Loucy (cell line): ENCODE measurements around the gene KCND1.

Source experiments
- H2AFZ ChIP-seq: fragments of 200-600 bp; sonication (generic); 2 replicates; pipeline ENCODE4 v1.6.0; 2016; ENCODE audit warnings: antibody characterized with exemption, mild to moderate bottlenecking, low read length, moderate library complexity
- H3F3A ChIP-seq: fragments of 200-600 bp; 2 replicates; pipeline ENCODE4 v1.6.0; 2016; ENCODE audit warnings: antibody characterized with exemption, low read depth, mild to moderate bottlenecking
- H3K27me3 ChIP-seq: fragments of 200-600 bp; sonication (generic); 2 replicates; pipeline ENCODE4 v1.6.1; 2014; ENCODE audit warnings: low read length, mild to moderate bottlenecking; ENCODE audit not compliant: insufficient read depth, poor library complexity, severe bottlenecking
- H3K36me3 ChIP-seq: fragments of 200-600 bp; sonication (generic); 2 replicates; pipeline ENCODE4 v1.6.1; 2016; ENCODE audit warnings: low read length; ENCODE audit not compliant: insufficient read depth
- H3K4me1 ChIP-seq: fragments of 200-600 bp; sonication (generic); 2 replicates; pipeline ENCODE4 v1.5.1; 2014; ENCODE audit warnings: low read length, mild to moderate bottlenecking; ENCODE audit not compliant: insufficient read depth, poor library complexity, severe bottlenecking
- H3K4me2 ChIP-seq: fragments of 200-600 bp; sonication (generic); 2 replicates; pipeline ENCODE4 v1.6.0; 2014; ENCODE audit warnings: antibody characterized with exemption, low read length, low read depth, mild to moderate bottlenecking; ENCODE audit not compliant: poor library complexity, severe bottlenecking
- H3K4me3 ChIP-seq: fragments of 200-600 bp; sonication (generic); 2 replicates; pipeline ENCODE4 v1.5.1; 2014; ENCODE audit warnings: low read length, mild to moderate bottlenecking, mixed read lengths; ENCODE audit not compliant: poor library complexity, severe bottlenecking
- H3K79me2 ChIP-seq: fragments of 200-600 bp; sonication (generic); 2 replicates; pipeline ENCODE4 v1.6.1; 2014; ENCODE audit warnings: low read length; ENCODE audit not compliant: insufficient read depth
- H3K9ac ChIP-seq: fragments of 200-600 bp; sonication (generic); 2 replicates; pipeline ENCODE4 v1.6.0; 2014; ENCODE audit warnings: mild to moderate bottlenecking, low read depth, low read length, moderate library complexity; ENCODE audit not compliant: poor library complexity, severe bottlenecking
- H3K9me2 ChIP-seq: fragments of 200-600 bp; sonication (generic); replicated peaks from 2 replicates; pipeline ENCODE4 v1.6.1; 2016; ENCODE audit warnings: low read depth, low read length, mixed read lengths
- H3K9me3 ChIP-seq: fragments of 200-600 bp; sonication (generic); 2 replicates; pipeline ENCODE4 v1.6.1; 2014; ENCODE audit warnings: mild to moderate bottlenecking, antibody characterized with exemption, low read length, low read depth; ENCODE audit not compliant: insufficient read depth
- H4K20me1 ChIP-seq: fragments of 200-600 bp; sonication (generic); 2 replicates; pipeline ENCODE4 v1.6.0; 2014; ENCODE audit warnings: antibody characterized with exemption, low read length, mild to moderate bottlenecking; ENCODE audit not compliant: insufficient read depth, poor library complexity, severe bottlenecking
- CTCF ChIP-seq: fragments of 200-600 bp; sonication (generic); conservative IDR thresholded peaks from 2 replicates; pipeline ENCODE4 v1.5.1; 2014; ENCODE audit warnings: mild to moderate bottlenecking, antibody characterized with exemption, low read length
- EZH2phosphoT487 ChIP-seq: fragments of 200-600 bp; IDR thresholded peaks from 2 replicates; pipeline ENCODE4 v1.6.1; 2018; ENCODE audit warnings: antibody characterized with exemption, mild to moderate bottlenecking, moderate library complexity, borderline replicate concordance

KCND1 gene

GRCh38 chrX:48934581-48935300, 36.9 kb downstream of the KCND1 start:
- H3K4me2 ChIP-seq: no peak overlapping the region
- H3K36me3 ChIP-seq: peaks cover 39% of the 10 kb centered on the region; the same call in 1 of the 2 replicates
- TF ChIP-seq EZH2phosphoT487 (no peak), CTCF (no peak)
- H3K9me2 ChIP-seq: no peaks in the 10 kb centered on the region
- no peak overlapping the region for H3K4me3 ChIP-seq
- no peak overlapping the region for H2AFZ ChIP-seq
- H3K9me3 ChIP-seq: no peaks in the 10 kb centered on the region
- no peak overlapping the region for H3K9ac ChIP-seq
- peaks cover 10% of the 10 kb centered on the region; the same call in 1 of the 2 replicates for H3K79me2 ChIP-seq
- no peaks in the 10 kb centered on the region for H3K27me3 ChIP-seq
- no peaks in the 10 kb centered on the region for H3F3A ChIP-seq
- H3K4me1 ChIP-seq: peaks cover 5% of the 10 kb centered on the region
- H4K20me1 ChIP-seq: peaks cover 5% of the 10 kb centered on the region

GRCh38 chrX:48933757-48934156, 37.9 kb downstream of the KCND1 start:
- Histone ChIP-seq H3K4me3 (no peak overlapping the region), H3K79me2 (peaks cover 8% of the 10 kb centered on the region; the same call in 1 of the 2 replicates), H3F3A (no peaks in the 10 kb centered on the region), H3K9me3 (no peaks in the 10 kb centered on the region), H3K9ac (no peak overlapping the region), H4K20me1 (peaks cover 5% of the 10 kb centered on the region), H3K36me3 (peaks cover 35% of the 10 kb centered on the region; the same call in 1 of the 2 replicates), H3K9me2 (no peaks in the 10 kb centered on the region), H2AFZ (no peak overlapping the region), H3K4me1 (peaks cover 5% of the 10 kb centered on the region), H3K4me2 (no peak overlapping the region), H3K27me3 (no peaks in the 10 kb centered on the region)
- TF ChIP-seq CTCF: no peak
- no peak for TF ChIP-seq EZH2phosphoT487

GRCh38 chrX:48927736-48928382, 43.8 kb downstream of the KCND1 start:
- Histone ChIP-seq H3K9ac (no peak overlapping the region), H3K4me1 (no peaks in the 10 kb centered on the region), H3K4me2 (no peak overlapping the region), H3K4me3 (no peak overlapping the region), H3K36me3 (peaks cover 31% of the 10 kb centered on the region; the same call in 1 of the 2 replicates), H3F3A (no peaks in the 10 kb centered on the region), H3K79me2 (no peaks in the 10 kb centered on the region), H3K27me3 (no peaks in the 10 kb centered on the region), H3K9me3 (no peaks in the 10 kb centered on the region), H3K9me2 (no peaks in the 10 kb centered on the region), H4K20me1 (no peaks in the 10 kb centered on the region), H2AFZ (no peak overlapping the region)
- TF ChIP-seq CTCF (no peak), EZH2phosphoT487 (no peak)
